Erythroblast (primary cell): ENCODE measurements around the gene RBPJ.

ENCODE experiments used
- GATA1 ChIP-seq: IDR thresholded peaks from 2 replicates; pipeline ENCODE4 v1.6.1; 2011; ENCODE audit warnings: low read depth, mild to moderate bottlenecking, control low read depth, low read length, moderate library complexity
- POLR2A ChIP-seq: IDR thresholded peaks from 2 replicates; pipeline ENCODE4 v1.6.1; 2011; ENCODE audit warnings: mild to moderate bottlenecking, low read length

- TF ChIP-seq POLR2A (no peak), GATA1 (no peak)
These were observed 139.1 kb downstream of the RBPJ start for GRCh38 chr4:26459756-26460530.
